Ovary (tissue), 3 donors: ENCODE measurements around the gene KCND3.

Source experiments
- EP300 ChIP-seq: sonication (generic); formaldehyde crosslinking; IDR thresholded peaks from one replicate; pipeline ENCODE4 v1.6.1; 2017; ENCODE audit warnings: antibody characterized with exemption
- POLR2A ChIP-seq: fragments of 450-650 bp; IDR thresholded peaks from one replicate; pipeline ENCODE4 v1.6.1; 2017; ENCODE audit warnings: antibody characterized with exemption, mild to moderate bottlenecking, moderate library complexity
- TF ChIP-seq, protein P1 (sequence below), 3 donors: fragments of 450-650 bp in 2 of 3; fragments of 200-600 bp in 1 of 3; IDR thresholded peaks; one replicate each; pipeline versions ENCODE4 v1.5.1 to v1.8.0; 2016 to 2022; ENCODE audit warnings: antibody characterized with exemption in 3 of 3, mild to moderate bottlenecking in 1 of 3
- donor health status: DM: no; HTN: no; CAD: no.

- TF ChIP-seq POLR2A = no peak
- TF ChIP-seq, protein P1, sequence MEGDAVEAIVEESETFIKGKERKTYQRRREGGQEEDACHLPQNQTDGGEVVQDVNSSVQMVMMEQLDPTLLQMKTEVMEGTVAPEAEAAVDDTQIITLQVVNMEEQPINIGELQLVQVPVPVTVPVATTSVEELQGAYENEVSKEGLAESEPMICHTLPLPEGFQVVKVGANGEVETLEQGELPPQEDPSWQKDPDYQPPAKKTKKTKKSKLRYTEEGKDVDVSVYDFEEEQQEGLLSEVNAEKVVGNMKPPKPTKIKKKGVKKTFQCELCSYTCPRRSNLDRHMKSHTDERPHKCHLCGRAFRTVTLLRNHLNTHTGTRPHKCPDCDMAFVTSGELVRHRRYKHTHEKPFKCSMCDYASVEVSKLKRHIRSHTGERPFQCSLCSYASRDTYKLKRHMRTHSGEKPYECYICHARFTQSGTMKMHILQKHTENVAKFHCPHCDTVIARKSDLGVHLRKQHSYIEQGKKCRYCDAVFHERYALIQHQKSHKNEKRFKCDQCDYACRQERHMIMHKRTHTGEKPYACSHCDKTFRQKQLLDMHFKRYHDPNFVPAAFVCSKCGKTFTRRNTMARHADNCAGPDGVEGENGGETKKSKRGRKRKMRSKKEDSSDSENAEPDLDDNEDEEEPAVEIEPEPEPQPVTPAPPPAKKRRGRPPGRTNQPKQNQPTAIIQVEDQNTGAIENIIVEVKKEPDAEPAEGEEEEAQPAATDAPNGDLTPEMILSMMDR (IDR thresholded peaks at IDR 0.05) = no peak
- TF ChIP-seq EP300 = no peak
These were observed 100.6 kb downstream of the KCND3 start for GRCh38 chr1:111888740-111889376.
